Lower lobe of right lung (tissue), 2 donors: ENCODE data around the gene GNAT1. TPM values are rescaled to one million over a fixed set of nuclear protein-coding genes. Genes with fewer than 3 reads are reported as not detected.

Experiments
- ATAC-seq, 2 donors: fragments of 200-7000 bp; cut with Tn5 transposase; one replicate each; pipeline ENCODE4 v1.9.1; 2020 to 2022; ENCODE audit warnings: mild to moderate bottlenecking in 2 of 2, moderate library complexity in 2 of 2
- DNase-seq: peaks from one replicate; pipeline ENCODE4 v3.0.0-alpha.2; 2020
- H3K27ac ChIP-seq: fragments of 200-600 bp; one replicate; pipeline ENCODE4 v1.8.0; 2022
- H3K27me3 ChIP-seq: fragments of 200-600 bp; one replicate; pipeline ENCODE4 v1.8.0; 2022; ENCODE audit warnings: low read depth
- H3K36me3 ChIP-seq: fragments of 200-600 bp; one replicate; pipeline ENCODE4 v1.8.0; 2022; ENCODE audit warnings: mild to moderate bottlenecking
- H3K4me1 ChIP-seq: fragments of 200-600 bp; one replicate; pipeline ENCODE4 v1.8.0; 2022
- H3K4me3 ChIP-seq: fragments of 200-600 bp; one replicate; pipeline ENCODE4 v1.8.0; 2022; ENCODE audit warnings: mild to moderate bottlenecking
- H3K9me3 ChIP-seq: fragments of 200-600 bp; one replicate; pipeline ENCODE4 v1.8.0; 2022
- intact Hi-C: fragments of 100-400 bp; cut with DNase I; formaldehyde crosslinking; loops from one replicate; pipeline ENCODE4 v1.11.0; 2022
- total RNA-seq: library from RNA; stranded (reverse); fragmentation: NEBNext Ultra II Directional; extraction: Animal tissue kit (Norgen Biotek cat#: 25700); gene quantifications from one replicate; pipeline ENCODE4 v1.2.1, GENCODE V29; 2021
- TF ChIP-seq, protein P1 (sequence below): fragments of 200-600 bp; IDR thresholded peaks from one replicate; pipeline ENCODE4 v1.8.0; 2022; ENCODE audit warnings: antibody characterized with exemption, mild to moderate bottlenecking
- donor health status: DM: no; HTN: yes; CAD: no; lungs with severe emphysema.

The GNAT1 gene
- total RNA-seq, 1 donor from 2014 or later = not detected

DNA sequence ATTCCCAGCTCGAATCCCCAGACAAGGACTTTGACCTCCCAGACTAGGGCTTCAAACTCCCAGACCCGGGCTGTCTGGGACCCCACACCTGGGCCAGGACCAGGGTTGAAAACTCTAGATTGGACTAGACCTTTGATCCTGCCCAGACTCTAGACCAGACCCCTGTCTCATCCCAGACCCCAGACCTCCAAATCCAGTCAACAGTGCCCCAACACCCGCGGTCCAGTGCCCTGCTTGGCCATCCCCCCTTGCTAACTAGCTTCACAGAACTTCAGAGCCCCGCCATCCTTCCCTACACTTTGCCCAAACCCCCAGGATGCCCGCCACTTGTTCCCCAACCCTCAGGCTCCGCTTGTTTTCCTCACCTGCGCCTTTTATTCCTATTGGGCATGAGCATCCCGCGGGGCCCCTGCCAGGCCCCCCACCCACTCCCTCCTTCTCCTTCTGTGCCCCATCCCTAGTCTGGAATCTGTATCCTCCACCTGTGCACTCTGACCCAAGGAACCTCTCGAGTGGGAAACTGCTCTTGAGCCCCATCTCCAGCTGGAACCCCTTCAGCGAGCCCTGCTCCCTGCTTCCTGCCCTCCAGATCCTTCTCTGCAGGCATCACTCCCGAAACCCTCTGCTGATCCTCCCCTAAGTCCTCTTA is 45.2 kb downstream of the GNAT1 start:
- Histone ChIP-seq H3K27ac (peak overlapping the region; percentile 96), H3K9me3 (no peaks in the 10 kb centered on the region), H3K27me3 (no peaks in the 10 kb centered on the region), H3K4me3 (peak overlapping the region; percentile 92), H3K36me3 (peaks cover 29% of the 10 kb centered on the region), H3K4me1 (peaks cover 54% of the 10 kb centered on the region)
- TF ChIP-seq, protein P1, sequence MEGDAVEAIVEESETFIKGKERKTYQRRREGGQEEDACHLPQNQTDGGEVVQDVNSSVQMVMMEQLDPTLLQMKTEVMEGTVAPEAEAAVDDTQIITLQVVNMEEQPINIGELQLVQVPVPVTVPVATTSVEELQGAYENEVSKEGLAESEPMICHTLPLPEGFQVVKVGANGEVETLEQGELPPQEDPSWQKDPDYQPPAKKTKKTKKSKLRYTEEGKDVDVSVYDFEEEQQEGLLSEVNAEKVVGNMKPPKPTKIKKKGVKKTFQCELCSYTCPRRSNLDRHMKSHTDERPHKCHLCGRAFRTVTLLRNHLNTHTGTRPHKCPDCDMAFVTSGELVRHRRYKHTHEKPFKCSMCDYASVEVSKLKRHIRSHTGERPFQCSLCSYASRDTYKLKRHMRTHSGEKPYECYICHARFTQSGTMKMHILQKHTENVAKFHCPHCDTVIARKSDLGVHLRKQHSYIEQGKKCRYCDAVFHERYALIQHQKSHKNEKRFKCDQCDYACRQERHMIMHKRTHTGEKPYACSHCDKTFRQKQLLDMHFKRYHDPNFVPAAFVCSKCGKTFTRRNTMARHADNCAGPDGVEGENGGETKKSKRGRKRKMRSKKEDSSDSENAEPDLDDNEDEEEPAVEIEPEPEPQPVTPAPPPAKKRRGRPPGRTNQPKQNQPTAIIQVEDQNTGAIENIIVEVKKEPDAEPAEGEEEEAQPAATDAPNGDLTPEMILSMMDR = no peak
- DNase-seq (no peak), ATAC-seq (no peak)
- intact Hi-C loops = no loop called here

DNA sequence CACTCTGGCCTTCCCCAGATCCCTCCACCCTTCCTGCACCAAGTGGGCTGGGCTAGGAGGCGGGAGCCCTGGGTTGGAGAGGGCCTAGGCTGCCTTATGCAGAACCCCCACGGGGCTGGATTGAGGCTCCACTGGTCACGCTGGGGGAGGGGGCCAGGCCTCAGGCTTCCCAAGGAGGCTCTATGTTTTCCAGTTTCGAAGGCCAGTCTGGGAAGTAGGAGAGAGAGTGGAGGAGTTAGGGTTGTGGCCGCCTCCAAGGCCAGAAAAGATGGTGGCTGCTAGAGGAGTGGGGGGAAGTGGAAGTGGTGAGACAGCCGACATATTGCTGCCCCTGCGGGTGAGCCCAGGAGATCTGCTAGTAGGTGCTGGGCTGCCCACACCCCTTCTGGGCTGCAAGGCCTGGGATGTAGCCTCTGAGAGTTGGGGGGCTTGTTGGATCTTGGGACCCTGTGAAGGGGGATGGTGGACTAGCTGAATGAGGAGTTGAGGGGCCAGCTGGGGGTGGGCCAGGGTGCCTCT is 45.8 kb downstream of the GNAT1 start:
- H3K4me3 ChIP-seq = peak overlapping the region; percentile 92
- TF ChIP-seq, protein P1 = no peak
- peaks cover 60% of the 10 kb centered on the region for H3K4me1 ChIP-seq
- H3K27me3 ChIP-seq = no peaks in the 10 kb centered on the region
- peak; percentile 60 for DNase-seq
- intact Hi-C loops = no loop called here
- peaks cover 32% of the 10 kb centered on the region for H3K36me3 ChIP-seq
- ATAC-seq = no peak
- no peaks in the 10 kb centered on the region for H3K9me3 ChIP-seq
- H3K27ac ChIP-seq = peak overlapping the region; percentile 96

DNA sequence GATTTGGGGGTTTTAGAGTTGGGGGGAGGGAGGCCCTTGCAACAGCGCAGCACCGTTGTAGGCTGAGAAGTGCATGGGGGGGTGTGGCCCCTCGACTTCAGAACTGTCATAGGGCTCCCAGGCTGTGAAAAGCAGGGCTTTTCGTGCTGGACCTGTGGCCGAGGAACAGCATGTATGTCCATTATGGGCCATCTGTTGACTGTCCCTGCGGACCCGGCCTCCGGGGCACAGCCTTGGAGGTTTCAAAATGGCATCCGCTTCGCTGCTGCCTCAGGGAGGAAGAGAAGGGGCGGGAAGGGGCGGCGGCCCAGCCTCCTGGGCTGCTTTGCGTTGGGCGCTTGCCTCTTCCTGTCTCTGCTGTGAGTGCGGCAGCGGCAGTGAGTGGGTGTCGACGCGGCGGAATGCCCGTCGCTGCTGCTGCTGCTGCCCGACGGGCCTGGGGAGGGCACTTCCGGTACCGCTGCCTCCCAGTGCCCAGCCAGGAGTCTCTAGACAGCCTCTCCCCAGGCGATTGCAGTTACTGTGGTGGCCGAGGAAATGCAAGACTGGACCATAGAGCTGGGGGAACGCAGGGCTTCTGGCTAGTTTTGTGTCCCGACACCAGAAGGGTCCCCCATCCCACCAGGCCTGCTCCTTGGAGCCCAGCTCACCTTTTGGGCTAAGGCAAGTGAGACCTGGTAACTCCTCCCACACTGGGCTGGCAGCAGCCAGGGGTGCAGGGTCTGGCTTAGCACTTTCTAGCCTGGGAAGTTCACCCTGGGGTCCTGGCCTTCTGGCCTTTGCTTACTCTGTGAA is 46.5 kb downstream of the GNAT1 start:
- DNase-seq (peak; percentile 95), ATAC-seq (peak; percentile 71 to 72)
- intact Hi-C loops = no loop called here
- Histone ChIP-seq H3K27ac (peak overlapping the region; percentile 96), H3K36me3 (peaks cover 32% of the 10 kb centered on the region), H3K27me3 (no peaks in the 10 kb centered on the region), H3K4me3 (peak overlapping the region; percentile 92), H3K4me1 (peaks cover 67% of the 10 kb centered on the region), H3K9me3 (no peaks in the 10 kb centered on the region)
- TF ChIP-seq, protein P1 = no peak

DNA sequence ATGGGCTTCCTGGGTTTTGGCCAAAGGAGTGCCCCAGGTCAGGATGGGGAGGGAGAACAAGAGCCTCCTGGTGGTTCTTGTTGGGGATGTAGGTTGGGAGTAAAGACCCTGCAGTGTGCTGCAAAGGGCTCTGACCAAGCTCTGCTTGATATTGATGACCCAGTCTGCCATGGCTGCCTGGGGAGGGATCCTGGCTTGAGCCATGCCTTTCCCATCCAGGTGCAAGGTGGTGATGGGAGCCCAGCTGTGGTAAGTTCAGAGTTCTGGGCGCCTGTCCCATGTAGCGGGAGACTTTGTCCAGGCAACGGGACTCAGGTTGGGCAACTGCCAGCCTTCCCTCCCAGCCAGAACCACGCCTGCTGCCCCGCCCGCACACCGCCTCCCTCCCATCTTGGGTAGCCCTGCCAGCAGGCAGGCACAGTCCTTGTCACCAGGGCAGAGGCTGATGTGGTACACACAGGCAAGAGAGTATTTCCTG is 47.2 kb downstream of the GNAT1 start:
- Histone ChIP-seq H3K4me1 (peaks cover 74% of the 10 kb centered on the region), H3K4me3 (peak overlapping the region; percentile 92), H3K9me3 (no peaks in the 10 kb centered on the region), H3K27me3 (no peaks in the 10 kb centered on the region), H3K36me3 (peaks cover 36% of the 10 kb centered on the region), H3K27ac (peak overlapping the region; percentile 96)
- DNase-seq = peak; percentile 92
- ATAC-seq = peak; percentile 32 to 51
- TF ChIP-seq, protein P1 = no peak
- intact Hi-C loops = no loop called here

DNA sequence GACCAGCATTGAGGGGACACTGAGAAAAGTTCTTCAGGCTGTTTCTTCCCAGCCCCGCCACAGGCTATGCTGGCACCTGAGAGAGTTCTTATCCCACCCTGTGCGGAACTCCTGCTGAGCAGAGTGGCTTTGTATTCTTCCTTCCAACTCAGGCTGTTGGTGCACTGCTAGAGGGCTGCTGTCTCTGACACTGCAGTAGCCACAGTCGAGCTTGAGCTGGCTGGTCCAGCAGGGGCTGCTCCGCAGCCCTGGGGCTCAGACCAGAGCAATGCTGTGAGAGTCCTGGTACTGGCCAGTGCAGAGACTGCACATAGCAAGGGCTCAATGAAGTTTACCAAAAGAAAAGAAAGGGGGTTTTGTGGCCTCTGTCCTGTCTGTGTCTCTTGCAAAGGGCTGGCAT is 48.2 kb downstream of the GNAT1 start:
- no peaks in the 10 kb centered on the region for H3K27me3 ChIP-seq
- no peaks in the 10 kb centered on the region for H3K9me3 ChIP-seq
- peak overlapping the region; percentile 92 for H3K4me3 ChIP-seq
- peak overlapping the region; percentile 96 for H3K27ac ChIP-seq
- H3K4me1 ChIP-seq = peaks cover 76% of the 10 kb centered on the region
- DNase-seq (no peak), ATAC-seq (no peak)
- H3K36me3 ChIP-seq = peaks cover 43% of the 10 kb centered on the region
- TF ChIP-seq, protein P1 = no peak
- intact Hi-C loops = no loop called here
